Ishikawa (cell line): Measurements from ENCODE around the gene NDUFS1.

Source experiments
- CEBPB ChIP-seq: IDR thresholded peaks from 2 replicates; pipeline ENCODE4 v1.6.1; 2012
- CREB1 ChIP-seq: IDR thresholded peaks from 2 replicates; pipeline ENCODE4 v1.6.1; 2012; ENCODE audit warnings: low read depth
- EP300 ChIP-seq: IDR thresholded peaks from 2 replicates; pipeline ENCODE4 v1.6.1; 2012; ENCODE audit warnings: borderline replicate concordance
- FOXM1 ChIP-seq: IDR thresholded peaks from 2 replicates; pipeline ENCODE4 v1.6.1; 2012; ENCODE audit warnings: low read depth, borderline replicate concordance
- NFIC ChIP-seq: IDR thresholded peaks from 2 replicates; pipeline ENCODE4 v1.6.1; 2012
- RAD21 ChIP-seq: IDR thresholded peaks from 2 replicates; pipeline ENCODE4 v1.6.1; 2012; ENCODE audit warnings: low read depth
- TAF1 ChIP-seq: IDR thresholded peaks from 2 replicates; pipeline ENCODE4 v1.6.1; 2012; ENCODE audit warnings: low read depth, mild to moderate bottlenecking
- TEAD4 ChIP-seq: IDR thresholded peaks from 2 replicates; pipeline ENCODE4 v1.6.1; 2012
- YY1 ChIP-seq: IDR thresholded peaks from 2 replicates; pipeline ENCODE4 v1.6.1; 2012; ENCODE audit warnings: low read depth
- TF ChIP-seq, protein P1 (sequence below): IDR thresholded peaks from 2 replicates; pipeline ENCODE4 v1.6.1; 2012
- TF ChIP-seq, protein P2 (sequence below): IDR thresholded peaks from 2 replicates; pipeline ENCODE4 v1.6.1; 2012

DNA sequence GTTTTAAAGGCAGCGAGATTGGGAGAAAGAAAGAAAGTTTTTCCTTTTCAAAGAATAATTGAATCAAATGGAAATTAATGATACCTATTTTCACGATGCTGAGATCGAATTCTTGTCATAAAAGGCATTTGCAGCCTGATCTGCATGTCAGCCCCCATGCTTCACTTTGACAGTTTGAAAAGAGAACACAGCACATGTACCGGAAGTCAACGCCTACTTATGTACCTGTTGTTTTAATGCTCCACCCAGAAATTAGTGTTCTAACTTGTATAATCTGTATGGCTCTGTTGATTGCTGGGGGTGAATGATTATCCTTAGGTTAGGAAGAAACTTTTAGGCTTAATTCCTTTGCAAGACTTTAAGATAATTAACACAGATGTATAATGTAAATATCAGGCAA, 31.4 kb upstream of the NDUFS1 start:
- TF ChIP-seq NFIC, result no peak
- no peak for TF ChIP-seq RAD21
- TF ChIP-seq, protein P1, sequence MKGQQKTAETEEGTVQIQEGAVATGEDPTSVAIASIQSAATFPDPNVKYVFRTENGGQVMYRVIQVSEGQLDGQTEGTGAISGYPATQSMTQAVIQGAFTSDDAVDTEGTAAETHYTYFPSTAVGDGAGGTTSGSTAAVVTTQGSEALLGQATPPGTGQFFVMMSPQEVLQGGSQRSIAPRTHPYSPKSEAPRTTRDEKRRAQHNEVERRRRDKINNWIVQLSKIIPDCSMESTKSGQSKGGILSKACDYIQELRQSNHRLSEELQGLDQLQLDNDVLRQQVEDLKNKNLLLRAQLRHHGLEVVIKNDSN, result no peak
- TF ChIP-seq YY1, result no peak
- TF ChIP-seq EP300, result no peak
- no peak for TF ChIP-seq CREB1
- no peak for TF ChIP-seq CEBPB
- no peak for TF ChIP-seq FOXM1
- TF ChIP-seq, protein P2, sequence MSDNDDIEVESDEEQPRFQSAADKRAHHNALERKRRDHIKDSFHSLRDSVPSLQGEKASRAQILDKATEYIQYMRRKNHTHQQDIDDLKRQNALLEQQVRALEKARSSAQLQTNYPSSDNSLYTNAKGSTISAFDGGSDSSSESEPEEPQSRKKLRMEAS, result no peak
- TF ChIP-seq TAF1, result no peak
- TF ChIP-seq TEAD4, result no peak
